ENCODE data around the gene TRMT1. TPM values are rescaled to one million over a fixed set of nuclear protein-coding genes. Genes with fewer than 3 reads are reported as not detected.

Gene TRMT1
- total and polyA plus RNA-seq, 2 of the 8 experiments (the other 6 are each of a cell fraction or from before 2014, with no cell fraction given) = 77.4 to 99.3 TPM

GRCh38 chr19:13153569-13154240 lies 37.2 kb upstream of the TRMT1 start:
- peak overlapping the region; percentile 77 to 82 for H3K4me2 ChIP-seq (ENCODE audit: insufficient read depth in 1 of 2, low read depth in 2 of 2, low read length in 2 of 2)
- H2BK20ac ChIP-seq (ENCODE audit: low read length) = no peak overlapping the region
- H3K36me3 ChIP-seq (ENCODE audit: control insufficient read depth in 2 of 4, insufficient read depth in 4 of 4, low read length in 3 of 4) = peaks cover 0 to 7% (median 2%) of the 10 kb centered on the region in 4 experiments; a peak in 2 of 8 replicates
- H3K9ac ChIP-seq (replicated peaks in 1 of 4; ENCODE audit: extremely low read depth in 1 of 4, low read depth in 3 of 4, low read length in 3 of 4) = peak overlapping the region; percentile 82 to 99 (median 94)
- H4K91ac ChIP-seq (replicated peaks; ENCODE audit: insufficient read length, low read length) = peak overlapping the region; percentile 72
- H3K27ac ChIP-seq (ENCODE audit: low read depth, low read length) = peak overlapping the region; percentile 89
- no peak overlapping the region for H3K23ac ChIP-seq (ENCODE audit: insufficient read length)
- H3K23me2 ChIP-seq (ENCODE audit: low read depth, low read length) = peaks cover 24% of the 10 kb centered on the region
- no peaks in the 10 kb centered on the region; a peak in 2 of 7 replicates for H3K27me3 ChIP-seq (replicated peaks in 1 of 4; ENCODE audit: control insufficient read depth in 3 of 4, extremely low read depth in 1 of 4, insufficient read depth in 3 of 4, low read length in 3 of 4)
- H3K79me2 ChIP-seq (ENCODE audit: control insufficient read depth in 1 of 2, insufficient read depth in 2 of 2, low read length in 2 of 2) = peaks cover 17 to 44% of the 10 kb centered on the region in 2 experiments
- peak overlapping the region; percentile 99 for H2BK5ac ChIP-seq (ENCODE audit: low read depth, low read length)
- H3K79me1 ChIP-seq (ENCODE audit: low read depth, low read length) = peaks cover 5% of the 10 kb centered on the region
- CTCF ChIA-PET (ENCODE audit: partially characterized antibody) = interaction anchor here (0.6 to 2.0 kb wide), 5 partner anchors 15 to 137 kb away, joined by 3 to 9 read pairs (median 4); no protein-coding TSS in a partner anchor
- peak overlapping the region; percentile 18 for H2BK120ac ChIP-seq (replicated peaks; ENCODE audit: low read depth, low read length)
- peak overlapping the region; percentile 87 for H3K18ac ChIP-seq (ENCODE audit: extremely low read depth, low read length)
- no peak for DNase-seq (ENCODE audit: low read depth in 1 of 2, low spot score in 2 of 2)
- no peak for FAIRE-seq
- POLR2A ChIA-PET (ENCODE audit: partially characterized antibody) = interaction anchor here (0.5 to 9.6 kb wide), 35 partner anchors 12 to 451 kb away, joined by 3 to 530 read pairs (median 7); partner anchors contain the start of genes NACC1 and TRMT1
- H3K9me3 ChIP-seq (ENCODE audit: insufficient read depth in 2 of 2, low read depth in 1 of 2, low read length in 1 of 2) = no peaks in the 10 kb centered on the region
- H4K8ac ChIP-seq (ENCODE audit: extremely low read depth, insufficient read depth, low read length) = peak overlapping the region; percentile 95
- peaks cover 0 to 8% (median 7%) of the 10 kb centered on the region in 4 experiments for H3K4me1 ChIP-seq (replicated peaks in 1 of 4; ENCODE audit: control insufficient read depth in 3 of 4, insufficient read depth in 4 of 4, low read length in 3 of 4)
- H4K5ac ChIP-seq (ENCODE audit: insufficient read length, low read depth, low read length) = peak overlapping the region; percentile 69
- no peak overlapping the region for H2BK12ac ChIP-seq (ENCODE audit: low read depth, low read length)
- 1% methylated on average over 57 of the region's 69 CpGs; no CpG with 5 or more reads in 1 of the 2 experiments for WGBS, 2 experiments (ENCODE audit: extremely low coverage in 1 of 2, insufficient coverage in 1 of 2, insufficient read length in 1 of 2, insufficient replicate concordance in 2 of 2, low coverage in 1 of 2, low lambda C conversion rate in 2 of 2, missing lambda C conversion rate in 1 of 2)
- no peak overlapping the region; the same call in 1 of the 2 replicates for H2AK5ac ChIP-seq (ENCODE audit: low read depth, low read length)
- no peak overlapping the region for H2AFZ ChIP-seq (ENCODE audit: low read length)
- no peak overlapping the region for H3K14ac ChIP-seq (ENCODE audit: insufficient read length)
- peaks cover 7 to 11% of the 10 kb centered on the region in 2 experiments for H4K20me1 ChIP-seq (replicated peaks in 1 of 2; ENCODE audit: control insufficient read depth in 1 of 2, insufficient read depth in 2 of 2, low read length in 2 of 2)
- peak overlapping the region; percentile 90 to 99 (median 92) for H3K4me3 ChIP-seq (ENCODE audit: extremely low read depth in 1 of 4, insufficient read depth in 2 of 4, low read depth in 3 of 4, low read length in 4 of 4)
- H2BK15ac ChIP-seq (ENCODE audit: low read length) = no peak overlapping the region
- H3K4ac ChIP-seq (replicated peaks; ENCODE audit: insufficient read length, low read depth, low read length) = peak overlapping the region; percentile 84
- H3K56ac ChIP-seq (replicated peaks; ENCODE audit: insufficient read length, low read depth, low read length) = peak overlapping the region; percentile 90
- no peak for TF ChIP-seq SAP30 (IDR thresholded peaks at IDR 0.05; ENCODE audit: insufficient read depth, insufficient replicate concordance, low read length)
- no peak for TF ChIP-seq KDM5A (IDR thresholded peaks at IDR 0.05; ENCODE audit: low read length)
- no peak for TF ChIP-seq CHD2 (IDR thresholded peaks at IDR 0.05; ENCODE audit: low read length)
- TF ChIP-seq CREB1 (IDR thresholded peaks at IDR 0.05) = peak; percentile 82
- no peak for TF ChIP-seq SP2 (IDR thresholded peaks at IDR 0.05; ENCODE audit: low read length)
- no peak for TF ChIP-seq SUZ12 (IDR thresholded peaks at IDR 0.05; ENCODE audit: low read length)
- no peak for TF ChIP-seq KDM4A (IDR thresholded peaks at IDR 0.05; ENCODE audit: low read depth, low read length, severe bottlenecking)
- TF ChIP-seq SRF (IDR thresholded peaks at IDR 0.05; ENCODE audit: low read depth, low read length) = no peak
- no peak for TF ChIP-seq RAD21 (IDR thresholded peaks at IDR 0.05 in 1 of 2, conservative IDR thresholded peaks at IDR 0.05 in 1 of 2; ENCODE audit: low read depth in 2 of 2, low read length in 2 of 2)
- TF ChIP-seq GTF2F1 (IDR thresholded peaks at IDR 0.05; ENCODE audit: borderline replicate concordance, low read depth, low read length) = no peak
- TF ChIP-seq NRF1 (IDR thresholded peaks at IDR 0.05; ENCODE audit: low read depth, low read length) = no peak

All from H1 (cell line).